SK-N-SH (cell line): Measurements from ENCODE around the gene SDSL. TPM values are rescaled to one million over a fixed set of nuclear protein-coding genes. Genes with fewer than 3 reads are reported as not detected.

ENCODE experiments used
- CTCF ChIA-PET: fragments of 300-600, 350-600 bp; formaldehyde crosslinking; extraction: SDS; loops from one replicate; lab custom pipeline; 2021; lab: Yijun Ruan, JAX
- POLR2A ChIA-PET: fragments of 350-600 bp; sonication (Branson Sonifier 250); formaldehyde crosslinking; extraction: SDS; loops from one replicate; lab custom pipeline; 2020; ENCODE audit warnings: antibody characterized with exemption, inconsistent platforms; lab: Yijun Ruan, JAX
- DNase-seq: peaks from one replicate; pipeline ENCODE4 v3.0.0; 2012
- H2AFZ ChIP-seq: fragments of 200-600 bp; sonication (generic); 2 replicates; pipeline ENCODE4 v1.8.1; 2016; ENCODE audit warnings: antibody characterized with exemption, mild to moderate bottlenecking, low read depth
- H3F3A ChIP-seq: fragments of 200-600 bp; sonication (generic); replicated peaks from 2 replicates; pipeline ENCODE3; 2016; ENCODE audit warnings: antibody characterized with exemption, mild to moderate bottlenecking; ENCODE audit not compliant: insufficient read depth
- H3K27ac ChIP-seq, 2 experiments: fragments of 200-500 bp in 1 of 2; fragments of 200-600 bp in 1 of 2; sonication (Bioruptor generic) in 1 of 2; sonication (generic), shearing (Covaris generic) in 1 of 2; 2 replicates each; pipeline versions ENCODE4 v1.5.1 to v1.6.1; 2014 to 2016; ENCODE audit warnings: low read depth in 2 of 2, inconsistent platforms in 1 of 2, low read length in 1 of 2, mild to moderate bottlenecking in 1 of 2, mixed read lengths in 1 of 2
- H3K27me3 ChIP-seq: fragments of 200-600 bp; sonication (generic), shearing (Covaris generic); 2 replicates; pipeline ENCODE4 v1.6.1; 2016; ENCODE audit warnings: mixed run types; ENCODE audit not compliant: insufficient read depth
- H3K36me3 ChIP-seq, 2 experiments: fragments of 200-500 bp in 1 of 2; fragments of 200-600 bp in 1 of 2; sonication (Bioruptor generic) in 1 of 2; sonication (generic) in 1 of 2; replicated peaks in 1 of 2; 2 replicates each; pipeline versions ENCODE3 to v1.5.1; 2014 to 2016; ENCODE audit warnings: low read length in 1 of 2, mild to moderate bottlenecking in 1 of 2; ENCODE audit not compliant: insufficient read depth in 2 of 2, control insufficient read depth in 1 of 2
- H3K4me1 ChIP-seq, 2 experiments: fragments of 200-500 bp in 1 of 2; fragments of 200-600 bp in 1 of 2; sonication (Bioruptor generic) in 1 of 2; sonication (generic), shearing (Covaris generic) in 1 of 2; 2 replicates each; pipeline versions ENCODE4 v1.5.1 to v1.6.1; 2014 to 2016; ENCODE audit warnings: low read depth in 1 of 2, low read length in 1 of 2, mixed run types in 1 of 2; ENCODE audit not compliant: insufficient read depth in 2 of 2, control insufficient read depth in 1 of 2
- H3K4me2 ChIP-seq: fragments of 200-600 bp; sonication (generic), shearing (Covaris generic); 2 replicates; pipeline ENCODE4 v1.6.1; 2017; ENCODE audit warnings: mixed run types
- H3K4me3 ChIP-seq, 2 experiments: fragments of 200-500 bp in 1 of 2; fragments of 200-600 bp in 1 of 2; sonication (Bioruptor generic) in 1 of 2; sonication (generic), shearing (Covaris generic) in 1 of 2; 2 replicates each; pipeline versions ENCODE4 v1.5.1 to v1.8.1; 2014 to 2016; ENCODE audit warnings: low read depth in 2 of 2, inconsistent platforms in 1 of 2, low read length in 1 of 2, mild to moderate bottlenecking in 1 of 2, mixed read lengths in 1 of 2, moderate library complexity in 1 of 2
- H3K79me2 ChIP-seq: fragments of 200-600 bp; sonication (generic); 2 replicates; pipeline ENCODE4 v1.8.1; 2017; ENCODE audit warnings: mild to moderate bottlenecking; ENCODE audit not compliant: insufficient read depth
- H3K9ac ChIP-seq: fragments of 200-600 bp; sonication (generic); 2 replicates; pipeline ENCODE4 v1.6.1; 2017; ENCODE audit warnings: mixed run types
- H3K9me2 ChIP-seq: fragments of 200-600 bp; sonication (generic); 2 replicates; pipeline ENCODE4 v1.6.1; 2017; ENCODE audit warnings: mixed run types
- H3K9me3 ChIP-seq: fragments of 200-600 bp; sonication (generic); 2 replicates; pipeline ENCODE4 v1.6.1; 2017; ENCODE audit warnings: mixed run types, mild to moderate bottlenecking, moderate library complexity
- H4K20me1 ChIP-seq: fragments of 200-600 bp; sonication (generic); 2 replicates; pipeline ENCODE4 v1.6.1; 2017; ENCODE audit warnings: mild to moderate bottlenecking, mixed run types; ENCODE audit not compliant: insufficient read depth
- CHD2 ChIP-seq: fragments of 150-350 bp; IDR thresholded peaks from 2 replicates; pipeline ENCODE4 v1.6.1; 2018; ENCODE audit warnings: low read length; ENCODE audit not compliant: partially characterized antibody
- EZH2phosphoT487 ChIP-seq: fragments of 200-600 bp; sonication (generic); IDR thresholded peaks from 2 replicates; pipeline ENCODE4 v1.6.1; 2017; ENCODE audit warnings: low read depth, mixed run types, mild to moderate bottlenecking, antibody characterized with exemption, moderate library complexity, borderline replicate concordance
- FOSL2 ChIP-seq: IDR thresholded peaks from 2 replicates; pipeline ENCODE4 v1.4.0; 2012; ENCODE audit warnings: low read depth, mild to moderate bottlenecking, moderate library complexity, borderline replicate concordance
- JUND ChIP-seq: IDR thresholded peaks from 2 replicates; pipeline ENCODE4 v1.4.0; 2012
- MXI1 ChIP-seq: IDR thresholded peaks from 2 replicates; pipeline ENCODE4 v1.6.1; 2012; ENCODE audit warnings: mild to moderate bottlenecking, low read depth, low read length, improper control_type of control experiment
- RAD21 ChIP-seq: IDR thresholded peaks from 2 replicates; pipeline ENCODE4 v1.6.1; 2012; ENCODE audit warnings: mild to moderate bottlenecking, low read length
- RXRA ChIP-seq: IDR thresholded peaks from 2 replicates; pipeline ENCODE4 v1.4.0; 2012; ENCODE audit warnings: low read depth, mild to moderate bottlenecking, borderline replicate concordance
- SMC3 ChIP-seq: IDR thresholded peaks from 2 replicates; pipeline ENCODE4 v1.6.1; 2012; ENCODE audit warnings: low read depth, low read length, improper control_type of control experiment
- TCF12 ChIP-seq: IDR thresholded peaks from 2 replicates; pipeline ENCODE4 v1.4.0; 2012
- TEAD4 ChIP-seq: IDR thresholded peaks from 2 replicates; pipeline ENCODE4 v1.4.0; 2012; ENCODE audit warnings: mild to moderate bottlenecking, borderline replicate concordance; ENCODE audit not compliant: insufficient read depth
- WGBS: methylation state at CpG from one replicate; pipeline ENCODE4 v1.1.6; 2017; ENCODE audit warnings: low lambda C conversion rate; 5-methylcytosine and 5-hydroxymethylcytosine counted together
- polyA plus RNA-seq, 3 experiments: library from polyadenylated mRNA; depleted of rRNA; stranded (reverse); fragments of >200 nt; gene quantifications; 2 replicates each; pipeline ENCODE4 v1.2.3, GENCODE V29; 2012
- TF ChIP-seq, protein P1 (sequence below): IDR thresholded peaks from 2 replicates; pipeline ENCODE4 v1.6.1; 2012; ENCODE audit warnings: mild to moderate bottlenecking, low read depth, low read length, moderate library complexity
- TF ChIP-seq, protein P2 (sequence below): fragments of 150-350 bp; IDR thresholded peaks from 2 replicates; pipeline ENCODE4 v1.6.1; 2017; ENCODE audit warnings: antibody characterized with exemption, low read length, low read depth, borderline replicate concordance
- TF ChIP-seq, protein P3 (sequence below): fragments of 200-600 bp; sonication (generic); IDR thresholded peaks from 2 replicates; pipeline ENCODE4 v1.6.1; 2017; ENCODE audit warnings: antibody characterized with exemption, mild to moderate bottlenecking, moderate library complexity
- TF ChIP-seq, protein P4 (sequence below): IDR thresholded peaks from 2 replicates; pipeline ENCODE4 v1.4.0; 2012; ENCODE audit warnings: low read depth, borderline replicate concordance

The SDSL gene
- polyA plus RNA-seq, 1 of the 3 experiments (the other 2 are of a cell fraction), result 33.7 TPM

DNA sequence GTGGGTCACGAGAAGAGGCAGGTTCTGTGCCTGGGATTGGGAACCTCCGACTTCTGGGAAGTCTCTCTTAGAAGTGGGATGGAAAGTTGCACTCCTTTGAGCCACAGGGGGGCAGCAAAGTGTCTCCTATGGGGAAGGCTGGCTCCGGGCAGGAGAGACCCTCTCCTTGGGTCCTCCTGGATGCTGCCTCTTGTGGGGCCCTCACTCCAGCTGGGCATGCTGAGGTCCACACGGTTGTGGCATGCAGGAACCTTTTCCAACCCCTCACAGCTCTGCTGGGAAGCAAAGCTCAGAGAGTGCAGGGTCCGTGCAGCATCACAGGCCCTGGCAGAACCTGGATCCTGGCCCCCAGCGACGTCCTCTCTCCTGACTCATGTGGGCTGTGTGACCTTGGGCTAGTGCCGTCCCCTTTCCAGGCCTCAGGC, 17.4 kb downstream of the SDSL start (continued):
- TF ChIP-seq, protein P1, sequence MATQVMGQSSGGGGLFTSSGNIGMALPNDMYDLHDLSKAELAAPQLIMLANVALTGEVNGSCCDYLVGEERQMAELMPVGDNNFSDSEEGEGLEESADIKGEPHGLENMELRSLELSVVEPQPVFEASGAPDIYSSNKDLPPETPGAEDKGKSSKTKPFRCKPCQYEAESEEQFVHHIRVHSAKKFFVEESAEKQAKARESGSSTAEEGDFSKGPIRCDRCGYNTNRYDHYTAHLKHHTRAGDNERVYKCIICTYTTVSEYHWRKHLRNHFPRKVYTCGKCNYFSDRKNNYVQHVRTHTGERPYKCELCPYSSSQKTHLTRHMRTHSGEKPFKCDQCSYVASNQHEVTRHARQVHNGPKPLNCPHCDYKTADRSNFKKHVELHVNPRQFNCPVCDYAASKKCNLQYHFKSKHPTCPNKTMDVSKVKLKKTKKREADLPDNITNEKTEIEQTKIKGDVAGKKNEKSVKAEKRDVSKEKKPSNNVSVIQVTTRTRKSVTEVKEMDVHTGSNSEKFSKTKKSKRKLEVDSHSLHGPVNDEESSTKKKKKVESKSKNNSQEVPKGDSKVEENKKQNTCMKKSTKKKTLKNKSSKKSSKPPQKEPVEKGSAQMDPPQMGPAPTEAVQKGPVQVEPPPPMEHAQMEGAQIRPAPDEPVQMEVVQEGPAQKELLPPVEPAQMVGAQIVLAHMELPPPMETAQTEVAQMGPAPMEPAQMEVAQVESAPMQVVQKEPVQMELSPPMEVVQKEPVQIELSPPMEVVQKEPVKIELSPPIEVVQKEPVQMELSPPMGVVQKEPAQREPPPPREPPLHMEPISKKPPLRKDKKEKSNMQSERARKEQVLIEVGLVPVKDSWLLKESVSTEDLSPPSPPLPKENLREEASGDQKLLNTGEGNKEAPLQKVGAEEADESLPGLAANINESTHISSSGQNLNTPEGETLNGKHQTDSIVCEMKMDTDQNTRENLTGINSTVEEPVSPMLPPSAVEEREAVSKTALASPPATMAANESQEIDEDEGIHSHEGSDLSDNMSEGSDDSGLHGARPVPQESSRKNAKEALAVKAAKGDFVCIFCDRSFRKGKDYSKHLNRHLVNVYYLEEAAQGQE, result no peak
- TF ChIP-seq SMC3 (peak; percentile 54), TCF12 (no peak)

DNA sequence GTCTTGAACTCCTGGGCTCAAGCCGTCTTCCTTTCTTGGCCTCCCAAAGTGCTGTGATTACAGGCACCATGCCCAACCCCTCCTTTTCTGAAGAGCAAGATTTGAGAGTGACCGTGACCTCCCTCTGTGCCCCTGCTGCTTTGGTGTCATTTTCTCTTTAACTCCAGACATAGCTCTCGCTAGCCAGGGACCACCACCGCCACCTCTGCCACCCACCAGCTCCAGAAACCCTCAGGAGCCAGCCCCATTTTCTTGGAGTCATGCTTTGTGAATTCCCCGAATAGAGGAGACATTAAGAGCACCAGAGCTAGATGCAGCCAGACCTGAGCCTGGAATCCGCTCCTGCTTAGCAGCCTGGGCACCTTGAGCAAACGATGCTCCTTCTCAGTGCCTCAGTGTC, 18.2 kb downstream of the SDSL start:
- Histone ChIP-seq H3K4me2 (no peak overlapping the region), H3K9me3 (no peaks in the 10 kb centered on the region), H3F3A (no peaks in the 10 kb centered on the region), H3K9ac (no peak overlapping the region), H3K36me3 (no peaks in the 10 kb centered on the region), H2AFZ (no peak overlapping the region), H4K20me1 (no peaks in the 10 kb centered on the region), H3K4me3 (no peak overlapping the region)
- POLR2A ChIA-PET, result no interaction called here
- no peak for TF ChIP-seq TCF12
- TF ChIP-seq, protein P2, sequence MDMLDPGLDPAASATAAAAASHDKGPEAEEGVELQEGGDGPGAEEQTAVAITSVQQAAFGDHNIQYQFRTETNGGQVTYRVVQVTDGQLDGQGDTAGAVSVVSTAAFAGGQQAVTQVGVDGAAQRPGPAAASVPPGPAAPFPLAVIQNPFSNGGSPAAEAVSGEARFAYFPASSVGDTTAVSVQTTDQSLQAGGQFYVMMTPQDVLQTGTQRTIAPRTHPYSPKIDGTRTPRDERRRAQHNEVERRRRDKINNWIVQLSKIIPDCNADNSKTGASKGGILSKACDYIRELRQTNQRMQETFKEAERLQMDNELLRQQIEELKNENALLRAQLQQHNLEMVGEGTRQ, result no peak
- TF ChIP-seq RXRA, result no peak
- TF ChIP-seq, protein P3, sequence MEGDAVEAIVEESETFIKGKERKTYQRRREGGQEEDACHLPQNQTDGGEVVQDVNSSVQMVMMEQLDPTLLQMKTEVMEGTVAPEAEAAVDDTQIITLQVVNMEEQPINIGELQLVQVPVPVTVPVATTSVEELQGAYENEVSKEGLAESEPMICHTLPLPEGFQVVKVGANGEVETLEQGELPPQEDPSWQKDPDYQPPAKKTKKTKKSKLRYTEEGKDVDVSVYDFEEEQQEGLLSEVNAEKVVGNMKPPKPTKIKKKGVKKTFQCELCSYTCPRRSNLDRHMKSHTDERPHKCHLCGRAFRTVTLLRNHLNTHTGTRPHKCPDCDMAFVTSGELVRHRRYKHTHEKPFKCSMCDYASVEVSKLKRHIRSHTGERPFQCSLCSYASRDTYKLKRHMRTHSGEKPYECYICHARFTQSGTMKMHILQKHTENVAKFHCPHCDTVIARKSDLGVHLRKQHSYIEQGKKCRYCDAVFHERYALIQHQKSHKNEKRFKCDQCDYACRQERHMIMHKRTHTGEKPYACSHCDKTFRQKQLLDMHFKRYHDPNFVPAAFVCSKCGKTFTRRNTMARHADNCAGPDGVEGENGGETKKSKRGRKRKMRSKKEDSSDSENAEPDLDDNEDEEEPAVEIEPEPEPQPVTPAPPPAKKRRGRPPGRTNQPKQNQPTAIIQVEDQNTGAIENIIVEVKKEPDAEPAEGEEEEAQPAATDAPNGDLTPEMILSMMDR, result no peak
- TF ChIP-seq, protein P4, sequence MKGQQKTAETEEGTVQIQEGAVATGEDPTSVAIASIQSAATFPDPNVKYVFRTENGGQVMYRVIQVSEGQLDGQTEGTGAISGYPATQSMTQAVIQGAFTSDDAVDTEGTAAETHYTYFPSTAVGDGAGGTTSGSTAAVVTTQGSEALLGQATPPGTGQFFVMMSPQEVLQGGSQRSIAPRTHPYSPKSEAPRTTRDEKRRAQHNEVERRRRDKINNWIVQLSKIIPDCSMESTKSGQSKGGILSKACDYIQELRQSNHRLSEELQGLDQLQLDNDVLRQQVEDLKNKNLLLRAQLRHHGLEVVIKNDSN, result no peak
- no peak for TF ChIP-seq JUND
- no peak for TF ChIP-seq CHD2
- TF ChIP-seq SMC3, result no peak
- TF ChIP-seq RAD21, result no peak
- TF ChIP-seq TEAD4, result no peak
- no peak for TF ChIP-seq FOSL2
- TF ChIP-seq EZH2phosphoT487, result no peak
- TF ChIP-seq MXI1, result no peak
- TF ChIP-seq, all 33 proteins: peak for 0
- no peak for DNase-seq
- WGBS, result 63% methylated on average over 7 of the region's 7 CpGs
- CTCF ChIA-PET, result interaction anchor here (0.7 to 4.7 kb wide), 10 partner anchors 11 to 479 kb away, joined by 3 to 23 read pairs (median 4); no protein-coding TSS in a partner anchor
- Histone ChIP-seq H3K4me1 (no peaks in the 10 kb centered on the region), H3K27me3 (no peaks in the 10 kb centered on the region; the same call in 1 of the 2 replicates), H3K9me2 (no peaks in the 10 kb centered on the region), H3K79me2 (no peaks in the 10 kb centered on the region), H3K27ac (no peak overlapping the region)
